ENCODE measurements around the gene DRG2.

DRG2 gene, protein sequence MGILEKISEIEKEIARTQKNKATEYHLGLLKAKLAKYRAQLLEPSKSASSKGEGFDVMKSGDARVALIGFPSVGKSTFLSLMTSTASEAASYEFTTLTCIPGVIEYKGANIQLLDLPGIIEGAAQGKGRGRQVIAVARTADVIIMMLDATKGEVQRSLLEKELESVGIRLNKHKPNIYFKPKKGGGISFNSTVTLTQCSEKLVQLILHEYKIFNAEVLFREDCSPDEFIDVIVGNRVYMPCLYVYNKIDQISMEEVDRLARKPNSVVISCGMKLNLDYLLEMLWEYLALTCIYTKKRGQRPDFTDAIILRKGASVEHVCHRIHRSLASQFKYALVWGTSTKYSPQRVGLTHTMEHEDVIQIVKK

DNA sequence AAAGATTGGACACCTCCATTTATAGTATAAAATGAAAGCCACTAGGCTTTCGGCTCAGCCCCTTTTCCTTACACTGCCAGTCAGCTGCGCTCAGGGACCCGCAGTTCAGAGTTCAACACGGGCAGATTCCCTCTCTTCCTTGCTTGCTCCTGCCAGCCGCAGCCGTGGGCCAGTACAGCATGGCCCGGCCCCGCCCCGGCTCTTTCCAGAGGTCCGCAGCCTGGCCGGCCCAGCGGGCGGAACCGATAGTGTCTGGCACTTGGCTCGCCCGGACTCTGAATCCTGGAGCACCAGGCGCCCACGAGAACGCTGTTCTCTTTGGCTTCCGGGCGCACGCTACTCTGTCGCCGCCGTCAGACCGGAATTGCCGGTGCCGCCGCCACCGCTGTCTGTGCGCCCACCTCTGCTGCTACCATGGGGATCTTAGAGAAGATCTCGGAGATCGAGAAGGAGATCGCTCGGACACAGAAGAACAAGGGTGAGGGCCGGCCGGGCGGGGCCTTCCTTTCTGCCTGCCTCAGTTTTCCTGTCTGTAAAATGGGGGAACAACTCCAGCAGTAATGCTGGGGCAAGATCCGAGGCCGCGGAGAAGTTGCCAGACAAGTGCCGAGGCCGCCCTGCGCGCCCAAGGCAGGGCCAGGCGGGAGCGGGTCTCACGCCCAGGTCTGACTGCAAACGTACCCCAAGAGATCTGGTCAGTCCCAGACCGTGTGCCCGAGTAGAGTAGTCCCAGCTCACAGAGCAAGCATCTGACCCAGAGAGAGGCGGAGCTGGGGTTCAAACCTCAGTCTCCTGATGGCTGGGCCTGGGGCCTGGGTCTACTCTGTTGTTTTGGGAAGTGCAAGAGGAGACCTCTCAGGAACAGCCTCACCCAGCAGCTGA, at the start of gene DRG2:
TSS of gene DRG2 (plus strand) at position 339 of the 882 bp plus-strand sequence. CDS start at position 415, 76 bp downstream.
- peak; percentile 80 for DNase-seq (ENCODE audit: low read depth)

GRCh38 chr17:18038149-18038850, 49.4 kb upstream of the DRG2 start:
- DNase-seq (ENCODE audit: low read depth): no peak

GRCh38 chr17:18038861-18039534, 48.8 kb upstream of the DRG2 start, which contains the start of the genes ATPAF2 and GID4:
ATPAF2 (minus strand) TSS chr17:18039168; CDS start chr17:18039013, 155 bp downstream.
GID4 (plus strand) TSS chr17:18039408; CDS start chr17:18039465, 57 bp downstream.
- peak; percentile 99 for DNase-seq (ENCODE audit: low read depth)

DNA sequence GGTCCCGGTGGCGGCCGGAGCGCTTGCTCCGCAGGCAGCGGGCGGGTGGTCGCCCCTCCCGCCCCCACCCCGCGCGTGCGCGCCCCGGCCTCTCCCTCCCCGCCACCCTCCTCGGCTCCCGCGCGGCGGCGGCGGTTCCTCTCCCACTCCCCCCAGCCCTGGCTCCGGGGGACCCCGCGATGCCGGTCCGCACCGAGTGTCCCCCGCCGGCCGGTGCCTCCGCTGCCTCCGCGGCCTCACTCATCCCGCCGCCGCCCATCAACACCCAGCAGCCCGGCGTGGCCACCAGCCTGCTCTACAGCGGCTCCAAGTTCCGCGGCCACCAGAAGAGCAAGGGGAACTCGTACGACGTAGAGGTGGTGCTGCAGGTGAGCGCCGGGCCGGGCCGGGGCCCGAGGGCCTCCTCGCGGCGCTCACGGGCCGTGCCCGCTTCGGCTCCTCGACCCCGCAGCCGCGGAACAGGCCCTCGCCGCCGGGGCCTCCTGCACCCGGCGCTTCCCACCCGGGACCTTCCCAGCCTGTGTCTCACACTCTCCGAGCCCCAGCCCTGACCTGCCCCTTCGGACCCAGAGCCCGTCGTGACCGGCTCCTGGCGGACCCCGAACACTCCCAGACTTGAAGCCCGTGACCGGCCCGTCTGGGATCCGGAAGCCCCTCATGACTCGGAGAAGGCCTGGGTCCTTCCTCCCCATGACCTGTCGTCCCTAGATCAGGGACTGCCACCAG, 48.0 kb upstream of the DRG2 start:
- no peak for DNase-seq (ENCODE audit: low read depth)

GRCh38 chr17:18040261-18040858, 47.4 kb upstream of the DRG2 start:
- no peak for DNase-seq (ENCODE audit: low read depth)

- no peak for DNase-seq (ENCODE audit: low read depth)
These were observed 46.0 kb upstream of the DRG2 start for GRCh38 chr17:18041776-18042175.

DNA sequence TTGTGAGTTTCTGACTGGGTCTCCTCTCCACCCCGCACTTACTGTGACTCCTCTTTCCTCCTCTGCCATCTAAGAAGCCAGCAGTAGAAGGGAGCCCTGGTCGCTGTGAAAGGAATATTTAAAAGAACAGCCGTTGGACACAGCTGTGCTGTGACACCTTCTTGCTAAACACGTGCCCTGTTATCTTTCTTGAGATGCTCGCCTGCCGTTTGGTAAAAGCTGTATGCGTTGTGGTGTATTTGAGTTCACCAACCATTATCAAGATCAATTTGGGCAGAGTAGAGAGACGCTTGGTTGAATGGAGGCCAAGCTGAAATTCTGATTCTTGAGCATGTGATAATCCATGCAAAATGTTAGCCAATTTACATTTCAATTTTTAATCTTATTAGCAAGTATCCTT, 44.8 kb upstream of the DRG2 start:
- DNase-seq (ENCODE audit: low read depth): no peak

DNA sequence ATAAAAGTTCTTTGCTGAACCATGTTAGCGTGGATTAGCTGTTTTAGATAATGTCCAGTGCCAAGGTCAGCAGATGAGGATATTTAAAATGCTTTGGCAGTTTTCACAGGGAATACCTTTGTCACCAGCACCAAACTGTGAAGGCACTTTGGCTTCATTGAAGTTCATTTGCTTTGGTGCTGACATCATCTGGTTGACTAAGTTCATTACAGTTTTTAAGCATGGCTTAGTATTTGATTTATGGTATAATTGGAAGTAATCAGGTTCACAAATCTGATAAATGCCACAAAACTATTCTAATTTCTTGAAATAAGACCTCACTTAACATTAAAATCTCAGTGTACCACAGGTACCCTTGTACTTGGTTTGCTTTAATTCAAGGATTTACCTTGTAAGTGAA, 44.3 kb upstream of the DRG2 start:
- DNase-seq (ENCODE audit: low read depth): no peak

DNA sequence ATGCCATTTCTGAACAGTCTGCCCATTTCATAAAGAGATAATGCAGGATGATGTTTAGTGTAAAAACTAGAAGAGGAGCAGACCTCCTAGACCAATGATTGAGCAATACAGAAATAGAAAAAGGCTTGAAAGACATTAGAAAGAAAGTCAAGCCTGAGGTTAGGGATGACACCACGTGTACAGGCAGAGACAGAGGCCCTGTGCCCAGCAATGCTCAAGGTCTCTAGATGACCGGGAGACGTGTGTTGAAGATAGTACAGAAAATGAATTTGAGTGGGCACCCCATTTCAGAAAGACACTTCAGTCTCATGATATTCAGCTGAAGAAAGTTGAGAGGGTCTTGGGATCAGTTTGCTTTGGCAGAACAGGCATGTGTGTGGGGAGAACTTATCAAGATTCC, 43.1 kb upstream of the DRG2 start:
- DNase-seq (ENCODE audit: low read depth): no peak

- no peak for DNase-seq (ENCODE audit: low read depth)
These were observed 41.9 kb upstream of the DRG2 start for GRCh38 chr17:18045691-18046350.

GRCh38 chr17:18055597-18055996, 32.2 kb upstream of the DRG2 start:
- no peak for DNase-seq (ENCODE audit: low read depth)

DNA sequence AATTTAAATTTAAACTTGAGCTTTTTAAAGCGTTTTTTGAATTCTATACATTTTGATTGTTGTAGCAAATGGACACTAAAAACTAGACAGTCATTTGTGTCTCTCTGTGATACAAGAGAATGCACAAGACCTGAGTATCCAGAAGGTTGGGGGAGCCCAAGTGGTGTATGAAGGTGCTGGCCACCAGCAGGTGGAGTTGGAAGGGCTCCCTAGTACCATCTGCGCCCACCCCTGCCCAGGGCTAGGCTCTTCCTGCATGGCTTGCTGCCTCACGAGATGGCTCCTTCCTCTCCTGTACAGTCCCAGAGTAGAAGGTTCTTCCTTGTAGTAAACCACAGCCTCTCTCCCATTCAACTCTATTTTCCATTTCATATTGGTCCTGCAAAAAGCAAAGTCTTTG, 31.5 kb upstream of the DRG2 start:
- DNase-seq (ENCODE audit: low read depth): no peak

- no peak for DNase-seq (ENCODE audit: low read depth)
These were observed 28.5 kb upstream of the DRG2 start for GRCh38 chr17:18059283-18059682.

- no peak for DNase-seq (ENCODE audit: low read depth)
These were observed 23.7 kb upstream of the DRG2 start for GRCh38 chr17:18064053-18064452.

- no peak for DNase-seq (ENCODE audit: low read depth)
These were observed 22.2 kb upstream of the DRG2 start for GRCh38 chr17:18065546-18065945.

- DNase-seq (ENCODE audit: low read depth): no peak
These were observed 20.9 kb upstream of the DRG2 start for GRCh38 chr17:18066866-18067265.

GRCh38 chr17:18069101-18069500, 18.6 kb upstream of the DRG2 start:
- no peak for DNase-seq (ENCODE audit: low read depth)

DNA sequence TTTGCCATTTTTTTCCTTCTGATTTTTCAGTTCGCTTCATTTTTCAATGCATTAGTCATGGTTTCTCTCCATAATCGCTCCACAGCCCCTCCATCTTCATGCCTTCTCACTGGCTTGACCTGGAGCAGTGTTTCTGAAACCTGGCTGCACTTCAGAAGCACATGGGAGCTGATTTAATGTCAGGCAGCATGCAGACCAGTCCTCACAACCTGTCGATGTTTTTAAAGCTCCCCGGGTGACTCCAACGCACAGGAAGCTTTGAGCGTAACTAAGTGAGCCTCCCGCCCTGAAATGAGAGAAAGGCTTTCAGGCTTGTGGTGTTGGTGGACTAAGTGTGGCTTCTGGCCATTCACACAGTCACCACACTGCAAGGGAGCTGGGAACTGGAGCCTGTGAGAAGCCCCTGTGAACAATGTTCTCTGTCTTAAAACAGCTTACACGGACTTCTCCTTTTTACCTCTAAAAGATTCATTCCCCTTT, 16.8 kb upstream of the DRG2 start:
- DNase-seq (ENCODE audit: low read depth): no peak

DNA sequence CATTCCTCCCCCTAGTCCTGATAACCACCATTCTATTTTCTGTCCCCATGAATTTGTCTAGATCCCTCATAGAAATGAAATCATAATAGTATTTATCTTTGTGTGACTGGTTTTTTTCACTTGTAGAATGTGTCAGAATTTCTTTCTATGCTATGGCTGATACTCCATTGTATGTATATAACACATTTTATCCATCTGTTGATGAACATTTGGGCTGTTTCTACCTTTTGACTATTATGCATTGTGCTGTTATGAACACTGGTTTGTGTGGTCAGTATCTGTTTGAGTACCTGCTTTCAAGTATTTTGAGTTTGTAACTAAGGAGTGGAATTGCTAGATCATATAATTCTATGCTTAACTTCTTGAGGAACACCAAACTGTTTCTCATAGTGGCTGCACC, 16.0 kb upstream of the DRG2 start:
- DNase-seq (ENCODE audit: low read depth): no peak
